ENCODE data around the gene TGOLN2.
A peak's percentile ranks its signal among the peaks of the same experiment; 100 is the strongest.

The TGOLN2 gene

GRCh38 chr2:85314884-85315242 is 12.9 kb downstream of the TGOLN2 start:
- H3K27me3 Mint-ChIP-seq: no peaks in the 10 kb centered on the region
- peaks cover 41% of the 10 kb centered on the region for H3K36me3 Mint-ChIP-seq (ENCODE audit: insufficient read depth)
- ATAC-seq (replicated peaks; ENCODE audit: extremely low read depth, poor library complexity, severe bottlenecking) (no peak), DNase-seq (ENCODE audit: low spot score in 2 of 2) (no peak)
- no peaks in the 10 kb centered on the region for H3K9me3 Mint-ChIP-seq
- no peak overlapping the region for H3K4me3 Mint-ChIP-seq
- peaks cover 42% of the 10 kb centered on the region for H3K4me1 Mint-ChIP-seq
- H3K27ac Mint-ChIP-seq (ENCODE audit: low read depth): no peak overlapping the region

- Mint-ChIP-seq H3K27ac (ENCODE audit: low read depth) (no peak overlapping the region), H3K9me3 (no peaks in the 10 kb centered on the region), H3K4me3 (no peak overlapping the region), H3K27me3 (no peaks in the 10 kb centered on the region), H3K36me3 (ENCODE audit: insufficient read depth) (peaks cover 30% of the 10 kb centered on the region), H3K4me1 (peaks cover 40% of the 10 kb centered on the region)
- DNase-seq (ENCODE audit: low spot score in 2 of 2) (no peak), ATAC-seq (replicated peaks; ENCODE audit: extremely low read depth, poor library complexity, severe bottlenecking) (no peak)
These were observed 15.4 kb downstream of the TGOLN2 start for GRCh38 chr2:85312404-85312803.

GRCh38 chr2:85310330-85310729 is 17.5 kb downstream of the TGOLN2 start:
- peak overlapping the region; percentile 76 for H3K4me3 Mint-ChIP-seq
- H3K36me3 Mint-ChIP-seq (ENCODE audit: insufficient read depth): peaks cover 20% of the 10 kb centered on the region
- ATAC-seq (replicated peaks; ENCODE audit: extremely low read depth, poor library complexity, severe bottlenecking): no peak
- H3K27ac Mint-ChIP-seq (ENCODE audit: low read depth): peak overlapping the region; percentile 78
- H3K9me3 Mint-ChIP-seq: no peaks in the 10 kb centered on the region
- DNase-seq (ENCODE audit: low spot score in 2 of 2): no peak
- peaks cover 5% of the 10 kb centered on the region for H3K27me3 Mint-ChIP-seq
- H3K4me1 Mint-ChIP-seq: peaks cover 42% of the 10 kb centered on the region

GRCh38 chr2:85309699-85310321 is 18.0 kb downstream of the TGOLN2 start:
- Mint-ChIP-seq H3K27me3 (peaks cover 10% of the 10 kb centered on the region), H3K4me1 (peaks cover 45% of the 10 kb centered on the region), H3K9me3 (no peaks in the 10 kb centered on the region), H3K36me3 (ENCODE audit: insufficient read depth) (peaks cover 20% of the 10 kb centered on the region), H3K27ac (ENCODE audit: low read depth) (peak overlapping the region; percentile 78), H3K4me3 (peak overlapping the region; percentile 76)
- peak; percentile 52 for ATAC-seq (replicated peaks; ENCODE audit: extremely low read depth, poor library complexity, severe bottlenecking)
- DNase-seq (ENCODE audit: low spot score in 2 of 2): no peak

GRCh38 chr2:85308896-85309555 is 18.8 kb downstream of the TGOLN2 start:
- Mint-ChIP-seq H3K27ac (ENCODE audit: low read depth) (peak overlapping the region; percentile 78), H3K4me3 (peak overlapping the region; percentile 76), H3K9me3 (no peaks in the 10 kb centered on the region), H3K27me3 (peaks cover 18% of the 10 kb centered on the region), H3K36me3 (ENCODE audit: insufficient read depth) (peaks cover 20% of the 10 kb centered on the region), H3K4me1 (peaks cover 40% of the 10 kb centered on the region)
- DNase-seq (ENCODE audit: low spot score in 2 of 2): no peak
- ATAC-seq (replicated peaks; ENCODE audit: extremely low read depth, poor library complexity, severe bottlenecking): peak; percentile 22

- Mint-ChIP-seq H3K9me3 (no peaks in the 10 kb centered on the region), H3K4me3 (no peak overlapping the region), H3K27me3 (peaks cover 26% of the 10 kb centered on the region), H3K4me1 (peaks cover 34% of the 10 kb centered on the region), H3K27ac (ENCODE audit: low read depth) (peak overlapping the region; percentile 78), H3K36me3 (ENCODE audit: insufficient read depth) (peaks cover 18% of the 10 kb centered on the region)
- ATAC-seq (replicated peaks; ENCODE audit: extremely low read depth, poor library complexity, severe bottlenecking) (no peak), DNase-seq (ENCODE audit: low spot score in 2 of 2) (no peak)
These were observed 19.6 kb downstream of the TGOLN2 start for GRCh38 chr2:85308201-85308600.

- Mint-ChIP-seq H3K4me3 (peak overlapping the region; percentile 70), H3K27me3 (peaks cover 33% of the 10 kb centered on the region), H3K4me1 (peaks cover 34% of the 10 kb centered on the region), H3K9me3 (no peaks in the 10 kb centered on the region), H3K36me3 (ENCODE audit: insufficient read depth) (peaks cover 14% of the 10 kb centered on the region), H3K27ac (ENCODE audit: low read depth) (peak overlapping the region; percentile 38)
- DNase-seq (ENCODE audit: low spot score in 2 of 2): no peak
- ATAC-seq (replicated peaks; ENCODE audit: extremely low read depth, poor library complexity, severe bottlenecking): no peak
These were observed 20.3 kb downstream of the TGOLN2 start for GRCh38 chr2:85307527-85307897.

- Mint-ChIP-seq H3K4me1 (peaks cover 20% of the 10 kb centered on the region), H3K27me3 (peaks cover 38% of the 10 kb centered on the region), H3K27ac (ENCODE audit: low read depth) (no peak overlapping the region), H3K4me3 (no peak overlapping the region), H3K9me3 (no peaks in the 10 kb centered on the region), H3K36me3 (ENCODE audit: insufficient read depth) (peaks cover 5% of the 10 kb centered on the region)
- DNase-seq (ENCODE audit: low spot score in 2 of 2) (no peak), ATAC-seq (replicated peaks; ENCODE audit: extremely low read depth, poor library complexity, severe bottlenecking) (no peak)
These were observed 23.8 kb downstream of the TGOLN2 start for GRCh38 chr2:85303780-85304531.

- no peak overlapping the region for H3K27ac Mint-ChIP-seq (ENCODE audit: low read depth)
- DNase-seq (ENCODE audit: low spot score in 2 of 2) (no peak), ATAC-seq (replicated peaks; ENCODE audit: extremely low read depth, poor library complexity, severe bottlenecking) (no peak)
- H3K27me3 Mint-ChIP-seq: peaks cover 38% of the 10 kb centered on the region
- no peak overlapping the region for H3K4me3 Mint-ChIP-seq
- H3K36me3 Mint-ChIP-seq (ENCODE audit: insufficient read depth): peaks cover 7% of the 10 kb centered on the region
- peaks cover 9% of the 10 kb centered on the region for H3K4me1 Mint-ChIP-seq
- H3K9me3 Mint-ChIP-seq: no peaks in the 10 kb centered on the region
These were observed 25.7 kb downstream of the TGOLN2 start for GRCh38 chr2:85302121-85302520.

- peaks cover 22% of the 10 kb centered on the region for H3K4me1 Mint-ChIP-seq
- H3K27ac Mint-ChIP-seq (ENCODE audit: low read depth): peak overlapping the region; percentile 92
- H3K36me3 Mint-ChIP-seq (ENCODE audit: insufficient read depth): peaks cover 10% of the 10 kb centered on the region
- ATAC-seq (replicated peaks; ENCODE audit: extremely low read depth, poor library complexity, severe bottlenecking) (peak; percentile 87), DNase-seq (ENCODE audit: low spot score in 2 of 2) (no peak)
- H3K27me3 Mint-ChIP-seq: no peaks in the 10 kb centered on the region
- no peaks in the 10 kb centered on the region for H3K9me3 Mint-ChIP-seq
- peak overlapping the region; percentile 73 for H3K4me3 Mint-ChIP-seq
These were observed 36.3 kb downstream of the TGOLN2 start for GRCh38 chr2:85291425-85292023.

GRCh38 chr2:85288244-85288725 is 39.5 kb downstream of the TGOLN2 start:
- ATAC-seq (replicated peaks; ENCODE audit: extremely low read depth, poor library complexity, severe bottlenecking) (no peak), DNase-seq (ENCODE audit: low spot score in 2 of 2) (no peak)
- H3K4me1 Mint-ChIP-seq: peaks cover 28% of the 10 kb centered on the region
- no peaks in the 10 kb centered on the region for H3K9me3 Mint-ChIP-seq
- H3K27ac Mint-ChIP-seq (ENCODE audit: low read depth): no peak overlapping the region
- H3K27me3 Mint-ChIP-seq: no peaks in the 10 kb centered on the region
- no peak overlapping the region for H3K4me3 Mint-ChIP-seq
- H3K36me3 Mint-ChIP-seq (ENCODE audit: insufficient read depth): peaks cover 9% of the 10 kb centered on the region

- Mint-ChIP-seq H3K27ac (ENCODE audit: low read depth) (no peak overlapping the region), H3K36me3 (ENCODE audit: insufficient read depth) (peaks cover 9% of the 10 kb centered on the region), H3K9me3 (no peaks in the 10 kb centered on the region), H3K4me1 (peaks cover 28% of the 10 kb centered on the region), H3K4me3 (no peak overlapping the region), H3K27me3 (no peaks in the 10 kb centered on the region)
- DNase-seq (ENCODE audit: low spot score in 2 of 2) (no peak), ATAC-seq (replicated peaks; ENCODE audit: extremely low read depth, poor library complexity, severe bottlenecking) (no peak)
These were observed 40.1 kb downstream of the TGOLN2 start for GRCh38 chr2:85287721-85288120.
